ENCODE results near the gene CCNB1. TPM values are rescaled to one million over a fixed set of nuclear protein-coding genes. Genes with fewer than 3 reads are reported as not detected.
A peak's percentile ranks its signal among the peaks of the same experiment; 100 is the strongest.
"Not testable (repeated sequence)": the region's sequence is repeated elsewhere in the genome, so short reads cannot be mapped to it uniquely, and the experiment has no call there.

CCNB1 gene
- total RNA-seq, 1 experiment from 2014 or later = 281 TPM

DNA sequence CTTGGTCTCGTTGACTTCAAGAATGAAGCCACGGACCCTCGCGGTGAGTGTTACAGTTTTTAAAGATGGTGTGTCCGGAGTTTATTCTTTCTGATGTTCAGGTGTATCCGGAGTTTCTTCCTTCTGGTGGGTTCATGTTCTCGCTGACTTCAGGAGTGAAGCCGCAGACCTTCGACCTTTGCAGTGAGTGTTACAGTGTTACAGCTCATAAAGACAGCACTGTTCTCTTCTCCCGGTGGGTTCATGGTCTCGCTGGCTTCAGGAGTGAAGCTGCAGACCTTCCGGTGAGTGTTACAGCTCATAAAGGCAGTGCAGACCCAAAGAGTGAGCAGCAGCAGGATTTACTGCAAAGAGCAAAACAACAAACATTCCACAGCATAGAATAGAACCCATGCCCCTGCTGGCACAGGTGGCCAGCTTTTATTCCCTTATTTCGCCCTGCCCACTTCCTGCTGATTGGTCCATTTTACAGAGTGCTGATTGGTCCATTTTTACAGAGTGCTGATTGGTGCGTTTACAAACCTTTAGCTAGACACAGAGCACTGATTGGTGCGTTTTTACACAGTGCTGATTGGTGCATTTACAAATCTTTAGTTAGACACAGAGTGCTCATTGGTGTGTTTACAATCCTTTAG is 14.8 kb downstream of the CCNB1 start:
- H3K4me3 ChIP-seq (replicated peaks in 1 of 2; ENCODE audit: low read depth in 1 of 2, low read length in 2 of 2); H3K4me1 ChIP-seq (ENCODE audit: control insufficient read depth in 1 of 2, insufficient read depth in 2 of 2, low read length in 2 of 2); CTCF ChIA-PET; intact Hi-C loops (cut with micrococcal nuclease); H3K9me2 ChIP-seq (ENCODE audit: insufficient read depth); DNase-seq (ENCODE audit: low read depth, low spot score); H3K79me2 ChIP-seq (ENCODE audit: insufficient read depth, low read length); POLR2A ChIA-PET; H3K4me2 ChIP-seq (ENCODE audit: low read length); H3K27ac ChIP-seq (ENCODE audit: low read depth, low read length); H4K20me1 ChIP-seq (ENCODE audit: insufficient read depth); H3K9ac ChIP-seq (ENCODE audit: low read length); H3K27me3 ChIP-seq (ENCODE audit: insufficient read depth, low read length); BruUV-seq (replicated peaks); H3K9me3 ChIP-seq (ENCODE audit: control insufficient read depth in 1 of 2, insufficient read depth in 1 of 2, low read depth in 1 of 2, low read length in 2 of 2); H3K36me3 ChIP-seq (ENCODE audit: control insufficient read depth in 1 of 2, insufficient read depth in 2 of 2, low read length in 2 of 2); RAD21 ChIA-PET (ENCODE audit: low non-redundant PET in 1 of 2, low total read pairs in 2 of 2, uncharacterized antibody in 2 of 2, unreplicated experiment in 2 of 2); H2AFZ ChIP-seq (ENCODE audit: low read depth, low read length, poor library complexity, severe bottlenecking): not testable (repeated sequence)
- ATAC-seq = peak; percentile 25; the same call in 1 of the 2 replicates

DNA sequence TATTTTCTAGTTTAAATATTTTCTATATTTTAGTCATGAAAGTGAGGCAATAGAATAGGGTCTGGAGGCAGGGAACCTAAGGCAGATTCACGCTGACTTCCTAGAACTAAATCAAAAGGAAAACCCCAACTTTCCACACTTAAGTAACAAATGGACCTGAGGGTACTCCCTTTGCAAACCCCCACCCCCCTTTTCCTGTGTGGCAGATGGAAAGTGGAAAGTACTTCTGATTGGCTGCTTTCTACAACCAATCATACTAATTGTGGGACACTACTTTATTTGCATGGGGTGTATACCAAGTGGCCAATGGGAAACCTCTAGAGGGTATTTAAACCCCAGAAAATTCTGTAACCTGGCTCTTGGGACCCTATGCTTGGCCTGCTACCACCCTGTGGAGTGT is 17.7 kb downstream of the CCNB1 start:
- Histone ChIP-seq H2AFZ (ENCODE audit: low read depth, low read length, poor library complexity, severe bottlenecking) (no peak overlapping the region), H3K9me3 (ENCODE audit: control insufficient read depth in 1 of 2, insufficient read depth in 1 of 2, low read depth in 1 of 2, low read length in 2 of 2) (no peaks in the 10 kb centered on the region), H3K36me3 (ENCODE audit: control insufficient read depth in 1 of 2, insufficient read depth in 2 of 2, low read length in 2 of 2) (no peaks in the 10 kb centered on the region), H3K27me3 (ENCODE audit: insufficient read depth, low read length) (no peaks in the 10 kb centered on the region), H3K9ac (ENCODE audit: low read length) (no peak overlapping the region), H3K4me1 (ENCODE audit: control insufficient read depth in 1 of 2, insufficient read depth in 2 of 2, low read length in 2 of 2) (peaks cover 2 to 11% of the 10 kb centered on the region in 2 experiments; a peak in 2 of 4 replicates), H3K4me3 (replicated peaks in 1 of 2; ENCODE audit: low read depth in 1 of 2, low read length in 2 of 2) (no peak overlapping the region), H3K4me2 (ENCODE audit: low read length) (no peak overlapping the region), H3K79me2 (ENCODE audit: insufficient read depth, low read length) (no peaks in the 10 kb centered on the region), H3K27ac (ENCODE audit: low read depth, low read length) (no peak overlapping the region), H4K20me1 (ENCODE audit: insufficient read depth) (no peaks in the 10 kb centered on the region), H3K9me2 (ENCODE audit: insufficient read depth) (no peaks in the 10 kb centered on the region)
- RAD21 ChIA-PET (ENCODE audit: low non-redundant PET in 1 of 2, low total read pairs in 2 of 2, uncharacterized antibody in 2 of 2, unreplicated experiment in 2 of 2) = no interaction called here
- BruUV-seq (replicated peaks) = no TSS peak
- CTCF ChIA-PET = no interaction called here
- DNase-seq (ENCODE audit: low read depth, low spot score) (no peak), ATAC-seq (no peak)
- POLR2A ChIA-PET = no interaction called here
- intact Hi-C loops (cut with micrococcal nuclease) = no loop called here
- TF ChIP-seq FOSL1 (IDR thresholded peaks at IDR 0.05; ENCODE audit: low read depth) (no peak), JUND (IDR thresholded peaks at IDR 0.05) (no peak), POLR2AphosphoS5 (IDR thresholded peaks at IDR 0.05; ENCODE audit: low read depth, low read length) (no peak)

DNA sequence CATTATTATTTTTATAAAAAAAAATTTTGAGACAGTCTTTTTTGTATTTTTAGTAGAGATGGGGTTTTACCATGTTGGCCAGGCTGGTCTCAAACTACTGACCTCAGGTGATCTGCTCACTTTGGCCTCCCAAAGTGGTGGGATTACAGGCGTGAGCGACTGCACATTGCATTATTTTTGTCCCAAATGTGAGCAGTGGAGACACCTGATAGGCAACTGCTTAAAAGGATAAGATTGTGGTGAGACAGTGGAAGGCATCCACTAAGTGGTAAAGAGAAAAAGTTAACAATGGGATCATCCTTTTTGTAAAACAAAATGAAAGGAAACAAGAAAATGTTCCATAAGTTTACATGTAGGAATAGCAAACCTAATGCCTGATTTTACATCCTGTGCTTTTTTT is 20.4 kb downstream of the CCNB1 start:
- ChIA-PET RAD21 (ENCODE audit: low non-redundant PET in 1 of 2, low total read pairs in 2 of 2, uncharacterized antibody in 2 of 2, unreplicated experiment in 2 of 2) (no interaction called here), POLR2A (no interaction called here), CTCF (no interaction called here)
- no peaks in the 10 kb centered on the region for H4K20me1 ChIP-seq (ENCODE audit: insufficient read depth)
- TF ChIP-seq YY1 (IDR thresholded peaks at IDR 0.05; ENCODE audit: extremely low read depth, insufficient replicate concordance, low read depth, low read length) (no peak), SRF (IDR thresholded peaks at IDR 0.05; ENCODE audit: low read depth) (no peak), ZFX (IDR thresholded peaks at IDR 0.05) (no peak), EGR1 (IDR thresholded peaks at IDR 0.05; ENCODE audit: low read depth) (no peak), POLR2A (IDR thresholded peaks at IDR 0.05; ENCODE audit: borderline replicate concordance, extremely low read depth, insufficient read depth, insufficient read length) (no peak), FOSL1 (IDR thresholded peaks at IDR 0.05; ENCODE audit: low read depth) (no peak), EZH2phosphoT487 (IDR thresholded peaks at IDR 0.05; ENCODE audit: borderline replicate concordance) (no peak), SIN3A (IDR thresholded peaks at IDR 0.05; ENCODE audit: low read depth) (no peak), ELF1 (IDR thresholded peaks at IDR 0.05; ENCODE audit: borderline replicate concordance, low read depth) (no peak), SP1 (IDR thresholded peaks at IDR 0.05; ENCODE audit: low read depth) (no peak), CBX3 (IDR thresholded peaks at IDR 0.05; ENCODE audit: low read depth) (no peak)
- TF ChIP-seq, protein P1, sequence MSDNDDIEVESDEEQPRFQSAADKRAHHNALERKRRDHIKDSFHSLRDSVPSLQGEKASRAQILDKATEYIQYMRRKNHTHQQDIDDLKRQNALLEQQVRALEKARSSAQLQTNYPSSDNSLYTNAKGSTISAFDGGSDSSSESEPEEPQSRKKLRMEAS (IDR thresholded peaks at IDR 0.05) = no peak
- TF ChIP-seq, protein P2, sequence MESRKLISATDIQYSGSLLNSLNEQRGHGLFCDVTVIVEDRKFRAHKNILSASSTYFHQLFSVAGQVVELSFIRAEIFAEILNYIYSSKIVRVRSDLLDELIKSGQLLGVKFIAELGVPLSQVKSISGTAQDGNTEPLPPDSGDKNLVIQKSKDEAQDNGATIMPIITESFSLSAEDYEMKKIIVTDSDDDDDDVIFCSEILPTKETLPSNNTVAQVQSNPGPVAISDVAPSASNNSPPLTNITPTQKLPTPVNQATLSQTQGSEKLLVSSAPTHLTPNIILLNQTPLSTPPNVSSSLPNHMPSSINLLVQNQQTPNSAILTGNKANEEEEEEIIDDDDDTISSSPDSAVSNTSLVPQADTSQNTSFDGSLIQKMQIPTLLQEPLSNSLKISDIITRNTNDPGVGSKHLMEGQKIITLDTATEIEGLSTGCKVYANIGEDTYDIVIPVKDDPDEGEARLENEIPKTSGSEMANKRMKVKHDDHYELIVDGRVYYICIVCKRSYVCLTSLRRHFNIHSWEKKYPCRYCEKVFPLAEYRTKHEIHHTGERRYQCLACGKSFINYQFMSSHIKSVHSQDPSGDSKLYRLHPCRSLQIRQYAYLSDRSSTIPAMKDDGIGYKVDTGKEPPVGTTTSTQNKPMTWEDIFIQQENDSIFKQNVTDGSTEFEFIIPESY (IDR thresholded peaks at IDR 0.05; ENCODE audit: extremely low read depth, insufficient replicate concordance, low read length) = no peak
- no peak overlapping the region for H3K4me3 ChIP-seq (replicated peaks in 1 of 2; ENCODE audit: low read depth in 1 of 2, low read length in 2 of 2)
- no peak overlapping the region for H2AFZ ChIP-seq (ENCODE audit: low read depth, low read length, poor library complexity, severe bottlenecking)
- DNase-seq (ENCODE audit: low read depth, low spot score) = no peak
- H3K36me3 ChIP-seq (ENCODE audit: control insufficient read depth in 1 of 2, insufficient read depth in 2 of 2, low read length in 2 of 2) = no peaks in the 10 kb centered on the region
- no peak overlapping the region for H3K9ac ChIP-seq (ENCODE audit: low read length)
- no peak overlapping the region for H3K4me2 ChIP-seq (ENCODE audit: low read length)
- H3K4me1 ChIP-seq (ENCODE audit: control insufficient read depth in 1 of 2, insufficient read depth in 2 of 2, low read length in 2 of 2) = peaks cover 2 to 14% of the 10 kb centered on the region in 2 experiments; a peak in 2 of 4 replicates
- peaks cover 14% of the 10 kb centered on the region for H3K79me2 ChIP-seq (ENCODE audit: insufficient read depth, low read length)
- intact Hi-C loops (cut with micrococcal nuclease) = no loop called here
- H3K27me3 ChIP-seq (ENCODE audit: insufficient read depth, low read length) = no peaks in the 10 kb centered on the region
- no peaks in the 10 kb centered on the region for H3K9me3 ChIP-seq (ENCODE audit: control insufficient read depth in 1 of 2, insufficient read depth in 1 of 2, low read depth in 1 of 2, low read length in 2 of 2)
- BruUV-seq (replicated peaks) = no TSS peak
- no peak overlapping the region for H3K27ac ChIP-seq (ENCODE audit: low read depth, low read length)
- ATAC-seq = no peak
- no peaks in the 10 kb centered on the region for H3K9me2 ChIP-seq (ENCODE audit: insufficient read depth)

Measured in HCT116 (cell line).